MM.1S (cell line): ENCODE measurements around the gene EIF4G1.

Experiments
- DNase-seq: peaks from one replicate; pipeline ENCODE4 v3.0.0-alpha.2; 2015
- H2AFZ ChIP-seq: fragments of 300-600 bp; sonication (generic); 2 replicates; pipeline ENCODE4 v1.6.0; 2016; ENCODE audit warnings: antibody characterized with exemption, low read length
- H3F3A ChIP-seq: fragments of 300-600 bp; sonication (generic); 2 replicates; pipeline ENCODE4 v1.6.1; 2016; ENCODE audit warnings: mild to moderate bottlenecking, antibody characterized with exemption, low read length, moderate library complexity, mixed read lengths; ENCODE audit not compliant: insufficient read depth
- H3K27ac ChIP-seq: fragments of 300-600 bp; sonication (generic); 2 replicates; pipeline ENCODE4 v1.5.1; 2016; ENCODE audit warnings: mild to moderate bottlenecking, low read length
- H3K27me3 ChIP-seq: fragments of 300-600 bp; sonication (generic); replicated peaks from 2 replicates; pipeline ENCODE4 v1.6.0; 2016; ENCODE audit warnings: low read length; ENCODE audit not compliant: insufficient read depth
- H3K36me3 ChIP-seq: fragments of 300-600 bp; sonication (generic); replicated peaks from 2 replicates; pipeline ENCODE4 v1.6.1; 2016; ENCODE audit warnings: mild to moderate bottlenecking, low read length, mixed read lengths; ENCODE audit not compliant: insufficient read depth
- H3K4me1 ChIP-seq: fragments of 300-600 bp; sonication (generic); 2 replicates; pipeline ENCODE4 v1.6.1; 2016; ENCODE audit warnings: low read length, mixed read lengths
- H3K4me2 ChIP-seq: fragments of 300-600 bp; sonication (generic); 2 replicates; pipeline ENCODE4 v1.6.0; 2016; ENCODE audit warnings: low read depth, low read length
- H3K4me3 ChIP-seq: fragments of 300-600 bp; sonication (generic); 2 replicates; pipeline ENCODE4 v1.5.1; 2016; ENCODE audit warnings: low read length, mixed read lengths
- H3K79me2 ChIP-seq: fragments of 300-600 bp; sonication (generic); 2 replicates; pipeline ENCODE4 v1.6.1; 2016; ENCODE audit warnings: mixed run types, low read length, mixed read lengths
- H3K9ac ChIP-seq: fragments of 300-600 bp; sonication (generic); 2 replicates; pipeline ENCODE4 v1.6.1; 2016; ENCODE audit warnings: low read length, mixed read lengths
- H3K9me2 ChIP-seq: fragments of 300-600 bp; sonication (generic); replicated peaks from 2 replicates; pipeline ENCODE4 v1.6.1; 2016; ENCODE audit warnings: mild to moderate bottlenecking, low read length, mixed read lengths; ENCODE audit not compliant: insufficient read depth
- H3K9me3 ChIP-seq: fragments of 300-600 bp; sonication (generic); replicated peaks from 2 replicates; pipeline ENCODE4 v1.6.1; 2016; ENCODE audit warnings: mild to moderate bottlenecking, low read length, mixed read lengths; ENCODE audit not compliant: insufficient read depth
- H4K20me1 ChIP-seq: fragments of 300-600 bp; sonication (generic); 2 replicates; pipeline ENCODE4 v1.6.1; 2016; ENCODE audit warnings: mild to moderate bottlenecking, low read length, moderate library complexity, mixed read lengths; ENCODE audit not compliant: insufficient read depth
- CTCF ChIP-seq: fragments of 300-600 bp; sonication (generic); IDR thresholded peaks from 2 replicates; pipeline ENCODE4 v1.5.1; 2016; ENCODE audit warnings: antibody characterized with exemption, low read length, mixed read lengths
- EZH2 ChIP-seq: fragments of 300-600 bp; sonication (generic); optimal IDR thresholded peaks from 2 replicates; pipeline ENCODE3; 2017; ENCODE audit warnings: low read depth, mild to moderate bottlenecking, antibody characterized with exemption, low read length, mixed read lengths
- EZH2phosphoT487 ChIP-seq: fragments of 300-600 bp; sonication (generic); IDR thresholded peaks from 2 replicates; pipeline ENCODE4 v1.6.1; 2018; ENCODE audit warnings: antibody characterized with exemption, low read length

EIF4G1 gene

GRCh38 chr3:184373422-184373821, 59.0 kb downstream of the EIF4G1 start:
- Histone ChIP-seq H3K9me2 (no peaks in the 10 kb centered on the region), H3K4me3 (no peak overlapping the region), H3K4me2 (no peak overlapping the region), H3K36me3 (peaks cover 3% of the 10 kb centered on the region; the same call in 1 of the 2 replicates), H3F3A (0 out of 2 replicates have a peak, but pooled peaks cover 7% of the 10 kb centered on the region), H3K27me3 (peaks cover 40% of the 10 kb centered on the region), H4K20me1 (no peaks in the 10 kb centered on the region), H3K9me3 (no peaks in the 10 kb centered on the region), H3K79me2 (no peaks in the 10 kb centered on the region), H3K9ac (no peak overlapping the region), H2AFZ (no peak overlapping the region), H3K4me1 (no peaks in the 10 kb centered on the region), H3K27ac (no peak overlapping the region)
- TF ChIP-seq CTCF (no peak), EZH2phosphoT487 (no peak), EZH2 (no peak)
- DNase-seq = no peak

- Histone ChIP-seq H3F3A (0 out of 2 replicates have a peak, but pooled peaks cover 6% of the 10 kb centered on the region), H3K9me2 (no peaks in the 10 kb centered on the region), H3K9ac (no peak overlapping the region), H3K79me2 (no peaks in the 10 kb centered on the region), H3K9me3 (no peaks in the 10 kb centered on the region), H3K4me3 (no peak overlapping the region), H3K36me3 (no peaks in the 10 kb centered on the region), H4K20me1 (no peaks in the 10 kb centered on the region), H3K4me2 (no peak overlapping the region), H2AFZ (no peak overlapping the region), H3K27me3 (peaks cover 55% of the 10 kb centered on the region), H3K4me1 (peaks cover 4% of the 10 kb centered on the region; the same call in 1 of the 2 replicates), H3K27ac (no peak overlapping the region)
- TF ChIP-seq EZH2phosphoT487 (no peak), CTCF (no peak), EZH2 (no peak)
- no peak for DNase-seq
Observed at GRCh38 chr3:184375747-184376461, 61.5 kb downstream of the EIF4G1 start.

GRCh38 chr3:184377374-184377773, 63.0 kb downstream of the EIF4G1 start:
- no peaks in the 10 kb centered on the region for H3K9me2 ChIP-seq
- peaks cover 5% of the 10 kb centered on the region; the same call in 1 of the 2 replicates for H3K4me1 ChIP-seq
- H2AFZ ChIP-seq = no peak overlapping the region
- no peaks in the 10 kb centered on the region for H3F3A ChIP-seq
- no peaks in the 10 kb centered on the region for H3K36me3 ChIP-seq
- H3K4me3 ChIP-seq = no peak overlapping the region
- H3K9me3 ChIP-seq = no peaks in the 10 kb centered on the region
- H4K20me1 ChIP-seq = no peaks in the 10 kb centered on the region
- H3K27me3 ChIP-seq = peaks cover 70% of the 10 kb centered on the region
- TF ChIP-seq EZH2phosphoT487 = no peak
- no peak for TF ChIP-seq EZH2
- TF ChIP-seq CTCF = no peak
- DNase-seq = no peak
- H3K79me2 ChIP-seq = no peaks in the 10 kb centered on the region
- no peak overlapping the region for H3K9ac ChIP-seq
- no peak overlapping the region for H3K4me2 ChIP-seq
- no peak overlapping the region for H3K27ac ChIP-seq
